ENCODE results near the gene MYO18A.
"Not testable (repeated sequence)": the region's sequence is repeated elsewhere in the genome, so short reads cannot be mapped to it uniquely, and the experiment has no call there.

Gene MYO18A, protein sequence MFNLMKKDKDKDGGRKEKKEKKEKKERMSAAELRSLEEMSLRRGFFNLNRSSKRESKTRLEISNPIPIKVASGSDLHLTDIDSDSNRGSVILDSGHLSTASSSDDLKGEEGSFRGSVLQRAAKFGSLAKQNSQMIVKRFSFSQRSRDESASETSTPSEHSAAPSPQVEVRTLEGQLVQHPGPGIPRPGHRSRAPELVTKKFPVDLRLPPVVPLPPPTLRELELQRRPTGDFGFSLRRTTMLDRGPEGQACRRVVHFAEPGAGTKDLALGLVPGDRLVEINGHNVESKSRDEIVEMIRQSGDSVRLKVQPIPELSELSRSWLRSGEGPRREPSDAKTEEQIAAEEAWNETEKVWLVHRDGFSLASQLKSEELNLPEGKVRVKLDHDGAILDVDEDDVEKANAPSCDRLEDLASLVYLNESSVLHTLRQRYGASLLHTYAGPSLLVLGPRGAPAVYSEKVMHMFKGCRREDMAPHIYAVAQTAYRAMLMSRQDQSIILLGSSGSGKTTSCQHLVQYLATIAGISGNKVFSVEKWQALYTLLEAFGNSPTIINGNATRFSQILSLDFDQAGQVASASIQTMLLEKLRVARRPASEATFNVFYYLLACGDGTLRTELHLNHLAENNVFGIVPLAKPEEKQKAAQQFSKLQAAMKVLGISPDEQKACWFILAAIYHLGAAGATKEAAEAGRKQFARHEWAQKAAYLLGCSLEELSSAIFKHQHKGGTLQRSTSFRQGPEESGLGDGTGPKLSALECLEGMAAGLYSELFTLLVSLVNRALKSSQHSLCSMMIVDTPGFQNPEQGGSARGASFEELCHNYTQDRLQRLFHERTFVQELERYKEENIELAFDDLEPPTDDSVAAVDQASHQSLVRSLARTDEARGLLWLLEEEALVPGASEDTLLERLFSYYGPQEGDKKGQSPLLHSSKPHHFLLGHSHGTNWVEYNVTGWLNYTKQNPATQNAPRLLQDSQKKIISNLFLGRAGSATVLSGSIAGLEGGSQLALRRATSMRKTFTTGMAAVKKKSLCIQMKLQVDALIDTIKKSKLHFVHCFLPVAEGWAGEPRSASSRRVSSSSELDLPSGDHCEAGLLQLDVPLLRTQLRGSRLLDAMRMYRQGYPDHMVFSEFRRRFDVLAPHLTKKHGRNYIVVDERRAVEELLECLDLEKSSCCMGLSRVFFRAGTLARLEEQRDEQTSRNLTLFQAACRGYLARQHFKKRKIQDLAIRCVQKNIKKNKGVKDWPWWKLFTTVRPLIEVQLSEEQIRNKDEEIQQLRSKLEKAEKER (N-terminal part only)

DNA sequence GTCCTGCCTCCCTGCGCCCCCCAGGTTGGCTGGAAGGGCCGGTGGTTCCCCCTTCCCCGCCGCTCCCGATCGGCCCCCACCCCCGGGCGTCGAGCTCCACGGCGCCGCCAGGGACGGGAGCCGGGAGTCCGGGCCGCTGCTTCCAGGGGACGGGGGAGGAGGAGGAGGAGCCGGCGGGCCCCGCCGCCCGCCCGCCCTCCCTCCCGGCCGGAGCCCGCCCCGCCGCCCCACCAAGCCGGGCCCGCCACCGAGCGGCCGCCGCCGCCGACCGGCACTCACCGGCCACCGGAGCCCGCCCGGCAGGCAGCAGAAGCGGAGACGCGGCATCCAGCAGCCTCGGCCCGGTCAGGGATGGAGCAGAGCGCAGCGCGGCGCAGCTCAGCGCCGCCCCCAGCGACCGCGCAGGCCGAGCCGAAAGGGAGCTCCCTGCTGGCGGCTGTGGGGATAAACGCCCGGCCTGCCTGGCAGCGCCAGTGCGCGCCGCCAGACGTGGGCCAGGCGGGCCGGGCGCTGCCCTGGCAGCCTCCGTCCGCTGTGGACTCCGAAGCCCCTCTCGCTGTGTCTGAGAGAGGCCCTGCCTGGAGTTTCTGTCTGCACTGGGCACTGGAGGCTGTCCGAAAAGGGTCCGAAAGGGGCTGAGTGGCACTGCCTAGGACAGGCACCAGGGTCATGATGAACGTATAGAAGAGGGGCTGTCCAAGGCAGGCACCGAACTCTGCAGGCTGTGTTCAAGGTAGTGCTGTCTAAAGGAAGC lies at the start of gene MYO18A:
TSS of gene MYO18A (minus strand) at position 365 of the 754 bp plus-strand sequence. CDS start 13,458 bp downstream, outside the sequence.
- peak; percentile 70 for DNase-seq (ENCODE audit: low read depth)

DNA sequence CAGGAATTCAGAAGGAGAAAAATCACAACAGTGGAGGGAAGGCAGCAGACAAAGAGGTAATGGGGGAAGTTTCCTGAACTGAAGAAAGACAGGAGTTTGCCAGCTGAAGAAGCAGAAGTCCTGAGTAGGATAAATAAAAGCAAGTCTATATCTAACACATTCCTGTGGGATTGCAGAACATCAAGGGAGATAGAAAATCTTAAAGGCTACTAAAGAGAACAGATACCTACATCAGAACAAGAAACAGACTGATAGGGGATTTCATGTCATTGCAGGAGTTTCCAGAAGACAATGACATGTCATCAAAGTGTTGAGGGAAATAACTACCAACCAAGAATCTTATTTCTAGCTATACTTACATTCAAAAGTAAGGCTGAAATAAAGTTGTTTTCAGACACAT lies 45.2 kb upstream of the MYO18A start:
- DNase-seq (ENCODE audit: low read depth), result no peak

DNA sequence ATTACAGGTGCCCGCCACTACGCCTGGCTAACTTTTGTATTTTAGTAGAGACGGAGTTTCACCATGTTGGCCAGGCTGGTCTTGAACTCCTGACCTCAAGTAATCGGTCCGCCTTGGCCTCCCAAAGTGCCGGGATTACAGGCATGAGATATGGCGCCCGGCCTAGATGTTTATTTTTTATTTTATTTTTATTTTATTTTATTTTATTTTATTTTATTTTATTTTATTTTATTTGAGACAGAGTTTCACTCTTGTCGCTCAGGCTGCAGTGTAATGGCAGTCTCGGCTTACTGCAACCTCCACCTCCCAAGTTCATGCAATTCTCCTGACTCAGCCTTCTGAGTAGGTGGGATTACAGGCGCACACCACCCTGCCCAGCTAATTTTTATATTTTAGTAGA lies 41.1 kb upstream of the MYO18A start:
- not testable (repeated sequence) for DNase-seq (ENCODE audit: low read depth)

DNA sequence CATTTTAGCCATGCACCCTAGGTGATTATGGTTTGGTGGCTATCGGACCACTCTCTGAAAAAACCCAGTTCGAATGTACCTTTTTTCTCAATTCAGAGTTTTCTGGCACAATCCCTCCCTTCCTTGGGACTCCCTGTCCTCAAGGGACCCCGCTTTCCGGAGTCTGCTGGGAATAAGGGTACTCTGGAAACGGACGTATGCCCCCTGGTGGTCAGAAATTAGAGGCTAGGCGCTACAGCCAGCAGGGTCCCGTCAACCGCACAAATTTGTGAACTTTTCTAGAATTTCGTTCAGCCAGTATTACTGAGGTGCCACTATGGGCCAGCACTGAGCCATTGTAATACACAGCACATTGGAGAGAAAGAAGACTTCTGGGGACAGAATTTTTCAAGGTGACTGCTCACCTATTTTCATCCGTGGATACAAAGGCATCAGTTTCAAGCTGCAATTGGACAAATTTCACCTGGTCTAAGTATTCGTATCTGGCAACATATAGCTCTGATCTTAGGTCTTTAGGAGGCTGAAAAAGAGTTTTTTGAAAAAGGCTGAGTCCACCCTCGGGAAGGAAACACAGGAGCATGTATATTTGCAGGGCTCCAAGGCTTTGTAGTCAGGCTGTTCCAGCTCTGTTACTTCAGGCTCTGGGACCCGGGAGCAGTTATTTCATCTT lies 39.3 kb upstream of the MYO18A start:
- peak; percentile 48 for DNase-seq (ENCODE audit: low read depth)

DNA sequence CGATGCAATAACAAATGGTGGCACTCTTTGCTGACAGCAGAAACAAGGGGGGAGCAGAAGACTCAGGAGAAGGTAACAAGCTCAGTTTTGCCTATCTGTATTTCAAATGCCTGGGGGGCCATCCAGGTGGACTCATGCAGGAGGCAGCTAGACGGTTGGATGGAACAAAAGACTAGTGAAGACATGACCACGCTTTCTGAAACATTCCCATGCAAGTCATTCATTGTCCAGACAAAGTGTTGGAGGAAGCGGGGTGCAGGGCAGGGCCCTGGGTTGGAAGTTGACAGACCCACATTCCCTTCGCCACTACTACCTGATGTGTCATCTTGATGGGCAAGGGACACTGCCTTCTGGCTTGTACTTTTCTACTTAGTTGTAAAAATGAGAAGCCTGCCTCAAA lies 36.7 kb upstream of the MYO18A start:
- no peak for DNase-seq (ENCODE audit: low read depth)

DNA sequence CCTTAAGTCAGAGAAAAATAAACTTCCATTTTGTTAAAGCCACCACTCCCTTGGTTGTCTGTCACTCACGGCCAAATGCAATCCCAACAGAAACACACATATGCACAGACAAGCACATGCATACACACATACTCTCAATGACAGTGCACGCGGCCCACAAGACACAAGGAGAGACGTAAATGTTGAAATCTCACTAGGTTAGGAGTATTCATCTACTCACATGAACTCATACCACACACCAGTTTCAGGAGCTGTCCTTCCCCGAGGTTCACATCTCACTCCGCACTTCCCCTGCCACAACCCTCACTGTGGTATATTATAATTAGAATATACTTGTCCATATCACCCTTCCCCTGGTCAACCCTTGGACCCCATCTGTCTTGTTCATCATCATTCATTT lies 36.0 kb upstream of the MYO18A start:
- no peak for DNase-seq (ENCODE audit: low read depth)

DNA sequence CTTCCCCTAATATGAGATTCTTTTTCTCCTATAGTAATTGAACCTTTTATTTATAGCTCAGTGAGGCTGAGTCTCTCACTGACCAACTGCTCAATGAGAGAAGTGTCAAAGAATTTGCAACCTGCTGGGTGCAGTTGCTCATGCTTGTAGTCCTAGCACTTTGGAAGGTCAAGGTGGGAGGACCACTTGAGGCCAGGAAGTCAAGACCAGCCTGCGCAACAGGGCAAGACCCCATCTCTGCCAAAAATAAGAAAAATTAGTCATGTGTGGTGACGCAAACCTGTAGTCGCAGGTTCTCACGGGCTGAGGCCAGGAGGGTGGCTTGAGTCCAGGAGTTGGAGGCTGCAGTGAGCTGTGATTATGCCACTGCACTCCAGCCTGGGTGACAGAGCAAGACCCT lies 35.5 kb upstream of the MYO18A start:
- DNase-seq (ENCODE audit: low read depth), result no peak

DNA sequence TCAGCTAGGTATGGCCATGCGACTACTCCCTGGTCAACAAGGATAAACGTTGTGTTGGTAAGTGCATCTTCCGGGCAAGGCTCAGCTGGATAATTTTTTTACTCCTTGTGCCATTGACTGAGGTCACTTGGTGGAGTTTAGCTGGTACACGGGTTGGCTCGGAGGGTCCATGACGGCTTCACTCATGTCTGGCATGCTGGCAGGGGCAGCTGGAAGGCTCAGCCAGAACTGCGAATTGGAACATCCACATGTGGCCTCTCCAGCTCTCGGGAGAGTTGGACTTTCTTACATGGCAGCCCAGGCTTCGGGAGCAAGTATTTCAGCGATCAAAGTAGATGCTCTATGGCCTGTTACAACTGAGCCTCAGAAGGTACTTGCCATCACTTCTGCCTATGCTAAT lies 35.0 kb upstream of the MYO18A start:
- DNase-seq (ENCODE audit: low read depth), result no peak

DNA sequence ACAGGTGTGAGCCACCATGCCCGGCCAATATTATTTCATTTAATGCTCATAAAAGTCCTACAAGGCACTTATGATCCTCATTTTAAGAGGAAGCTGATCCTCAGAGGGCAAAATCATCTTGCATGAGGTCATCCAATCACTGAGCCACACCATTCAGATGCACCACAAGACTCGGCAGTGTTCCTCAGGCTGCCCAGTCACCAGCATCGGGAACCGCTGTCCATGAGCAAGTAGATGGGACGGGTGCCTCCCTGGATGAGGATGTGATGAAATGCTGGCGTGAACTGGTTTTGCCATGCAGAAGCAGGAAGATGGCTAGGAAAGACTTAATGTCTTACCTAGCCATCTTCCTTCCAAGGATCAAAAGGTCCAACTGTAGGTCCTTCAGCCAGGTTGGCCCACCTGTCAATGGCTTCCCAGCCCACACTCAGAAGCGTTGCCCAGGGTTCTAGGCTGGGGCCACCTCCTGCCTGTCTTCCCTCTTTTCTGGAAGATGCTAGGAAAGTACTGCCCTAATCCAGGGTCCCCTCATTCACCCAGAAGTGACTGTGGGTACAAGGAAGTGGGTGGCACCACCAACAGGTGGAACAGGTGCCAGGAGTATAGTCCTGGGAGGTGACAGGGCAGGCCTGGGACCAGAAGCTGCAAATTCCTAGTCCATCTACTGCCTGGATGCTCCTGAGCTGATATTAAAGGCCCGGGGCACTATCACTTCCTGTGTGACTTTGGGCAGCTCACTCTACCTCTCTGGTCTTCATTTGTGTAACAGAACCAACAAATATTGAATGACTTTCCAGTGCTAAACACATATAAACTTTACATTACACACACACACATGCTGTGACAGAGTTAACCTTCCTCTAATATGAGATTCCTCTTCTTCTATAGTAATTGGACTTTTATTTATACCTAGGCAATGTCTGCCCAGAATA lies 34.3 kb upstream of the MYO18A start:
- DNase-seq (ENCODE audit: low read depth), result no peak

DNA sequence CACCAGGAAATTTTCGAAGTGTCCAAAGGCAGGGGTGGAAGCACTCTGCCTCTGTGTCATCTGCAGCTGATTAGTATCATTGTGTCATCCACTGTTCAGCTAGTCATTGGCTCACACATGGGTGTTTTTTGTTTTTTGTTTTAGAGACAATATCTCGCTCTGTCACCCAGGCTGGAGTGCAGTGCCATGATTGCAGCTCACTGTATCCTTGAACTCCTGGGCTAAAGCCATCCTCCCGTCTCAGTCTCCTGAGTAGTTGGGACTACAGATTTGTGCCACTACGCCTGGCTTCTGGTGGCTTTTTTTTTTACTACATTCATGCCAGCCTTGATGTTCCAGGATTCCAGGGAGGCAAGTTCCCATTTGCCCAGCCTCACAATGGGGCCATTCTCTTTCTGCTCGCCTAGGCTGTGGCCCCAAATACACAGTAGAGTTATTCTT lies 32.5 kb upstream of the MYO18A start:
- no peak for DNase-seq (ENCODE audit: low read depth)

DNA sequence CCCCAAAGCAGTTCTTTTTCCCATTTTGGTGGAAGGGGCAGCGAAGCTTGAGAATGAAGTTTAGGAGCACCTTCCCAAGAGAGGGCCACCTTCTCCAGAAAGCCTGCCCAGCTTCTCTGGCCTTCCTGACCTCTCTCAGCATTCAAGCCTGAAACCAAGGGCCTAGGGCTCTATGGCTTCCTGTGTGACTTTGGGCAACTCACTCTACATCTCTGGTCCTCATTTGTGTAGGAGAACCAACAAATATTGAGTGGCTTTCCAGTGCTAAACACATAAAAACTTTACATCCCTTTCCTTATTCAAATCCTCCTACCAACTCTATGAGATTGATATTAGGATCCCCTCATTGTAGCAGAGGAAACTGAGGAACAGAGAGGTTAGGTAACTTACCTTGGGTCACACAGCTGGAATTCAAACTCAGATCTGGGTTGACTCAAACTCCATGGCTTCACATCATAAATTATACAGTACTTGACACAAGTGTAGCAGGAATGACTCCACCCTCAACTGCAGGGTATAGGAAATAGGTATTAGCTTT lies 32.0 kb upstream of the MYO18A start:
- no peak for DNase-seq (ENCODE audit: low read depth)

DNA sequence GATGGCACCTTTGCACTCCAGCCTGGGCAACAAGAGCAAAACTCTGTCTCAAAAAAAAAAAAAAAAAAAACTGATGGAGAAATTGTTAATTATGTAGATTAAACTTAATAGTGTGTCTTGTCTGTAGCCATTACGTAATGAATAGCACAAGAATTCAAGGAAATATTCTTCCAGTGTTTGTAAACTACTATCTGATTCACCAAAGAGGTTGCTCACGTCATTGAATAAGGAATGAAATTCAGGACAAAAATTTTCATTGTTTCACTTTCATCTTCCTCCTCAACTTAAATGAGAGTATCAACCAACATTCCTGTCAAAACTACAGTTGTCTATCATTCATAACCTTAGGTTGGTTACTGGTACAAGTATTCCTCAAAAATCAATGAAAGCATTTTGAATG lies 30.7 kb upstream of the MYO18A start:
- no peak for DNase-seq (ENCODE audit: low read depth)

DNA sequence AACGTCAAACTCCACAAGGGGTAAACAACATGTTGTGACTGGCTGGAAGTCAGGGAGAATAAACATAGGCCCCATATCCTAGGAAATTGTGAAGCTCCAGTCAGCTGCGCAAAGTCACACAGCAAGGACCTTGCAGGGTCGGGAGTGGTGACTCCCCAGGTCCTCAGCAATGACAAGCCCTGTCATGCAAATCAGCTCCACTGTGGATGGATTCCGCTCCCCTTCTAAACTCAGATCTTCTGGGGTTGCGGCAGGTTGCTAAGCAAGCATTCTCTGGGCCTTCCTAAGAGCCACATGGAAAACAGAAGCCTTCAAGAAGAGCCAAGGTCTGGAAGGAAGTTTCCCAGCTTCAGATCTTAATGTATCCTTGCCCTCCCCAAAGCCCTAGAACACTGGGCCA lies 28.9 kb upstream of the MYO18A start:
- DNase-seq (ENCODE audit: low read depth), result no peak

DNA sequence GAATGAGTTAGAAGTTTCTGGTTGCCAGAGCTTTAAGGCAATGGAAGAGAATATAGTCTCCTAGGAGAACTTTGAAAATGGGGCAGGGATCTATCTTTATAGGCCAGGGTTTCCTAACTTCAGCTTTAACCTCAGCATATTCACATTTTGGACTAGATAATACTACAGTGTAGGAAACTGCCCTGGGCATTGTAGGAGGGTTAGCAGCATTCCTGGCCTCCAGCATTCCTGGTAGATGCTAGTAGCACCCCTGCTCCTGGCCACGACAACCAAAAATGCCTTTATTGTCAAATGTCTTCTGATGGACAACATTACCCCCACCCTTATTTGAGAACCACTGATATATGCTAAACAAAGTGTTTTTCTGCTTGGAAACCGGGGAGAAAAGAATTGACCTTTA lies 27.8 kb upstream of the MYO18A start:
- no peak for DNase-seq (ENCODE audit: low read depth)

DNA sequence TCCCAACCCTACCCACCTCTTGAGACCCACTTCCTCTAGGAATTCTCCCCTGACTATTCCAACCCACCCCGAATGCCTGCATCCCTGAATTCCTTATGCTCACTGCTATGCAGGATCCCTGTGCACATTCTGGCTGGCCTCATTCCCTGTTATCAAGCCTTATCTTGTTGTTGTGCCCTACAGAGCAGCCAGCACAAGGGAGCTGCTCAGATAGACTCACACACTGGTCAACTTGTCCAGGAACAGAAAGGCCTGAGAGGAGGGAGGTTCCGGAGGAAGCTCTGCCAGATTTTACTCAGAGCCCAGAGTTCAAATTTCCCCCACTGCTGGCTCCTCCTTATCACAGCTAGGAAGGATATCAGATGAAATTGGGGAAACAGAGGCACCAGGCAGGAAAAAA lies 24.8 kb upstream of the MYO18A start:
- DNase-seq (ENCODE audit: low read depth), result no peak

DNA sequence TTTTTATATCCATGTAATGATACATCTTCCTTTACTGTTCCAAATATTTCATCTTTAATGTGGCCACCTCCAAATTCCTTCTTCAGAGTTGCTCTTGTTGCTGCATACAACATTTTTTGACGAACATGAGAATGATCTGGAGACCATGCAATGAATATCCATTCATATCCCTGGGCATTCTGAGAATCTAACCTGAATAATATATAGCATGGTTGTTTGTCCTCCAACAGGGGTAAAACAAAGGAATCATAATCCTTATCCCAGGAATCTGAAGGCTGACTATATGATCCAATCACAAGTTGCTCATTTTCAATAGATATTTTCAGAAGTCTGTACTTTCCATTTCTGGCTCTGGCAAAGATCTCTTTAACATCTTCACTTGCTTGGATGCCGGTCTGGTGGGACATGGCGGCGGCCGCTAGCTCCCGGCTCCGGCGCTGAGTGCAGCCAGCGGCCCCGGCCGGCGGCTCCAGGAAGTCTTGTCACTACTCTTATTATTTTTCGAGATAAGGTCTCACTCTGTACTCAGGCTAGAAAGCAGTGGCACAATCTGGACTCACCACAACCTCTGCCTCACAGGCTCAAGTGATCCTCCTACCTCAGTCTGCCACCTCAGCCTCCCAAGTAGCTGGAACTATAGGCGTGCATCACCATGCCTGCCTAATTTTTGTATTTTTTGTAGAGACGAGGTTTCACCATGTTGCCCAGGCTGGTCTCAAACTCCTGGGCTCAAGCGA lies 24.0 kb upstream of the MYO18A start:
- DNase-seq (ENCODE audit: low read depth), result not testable (repeated sequence)

DNA sequence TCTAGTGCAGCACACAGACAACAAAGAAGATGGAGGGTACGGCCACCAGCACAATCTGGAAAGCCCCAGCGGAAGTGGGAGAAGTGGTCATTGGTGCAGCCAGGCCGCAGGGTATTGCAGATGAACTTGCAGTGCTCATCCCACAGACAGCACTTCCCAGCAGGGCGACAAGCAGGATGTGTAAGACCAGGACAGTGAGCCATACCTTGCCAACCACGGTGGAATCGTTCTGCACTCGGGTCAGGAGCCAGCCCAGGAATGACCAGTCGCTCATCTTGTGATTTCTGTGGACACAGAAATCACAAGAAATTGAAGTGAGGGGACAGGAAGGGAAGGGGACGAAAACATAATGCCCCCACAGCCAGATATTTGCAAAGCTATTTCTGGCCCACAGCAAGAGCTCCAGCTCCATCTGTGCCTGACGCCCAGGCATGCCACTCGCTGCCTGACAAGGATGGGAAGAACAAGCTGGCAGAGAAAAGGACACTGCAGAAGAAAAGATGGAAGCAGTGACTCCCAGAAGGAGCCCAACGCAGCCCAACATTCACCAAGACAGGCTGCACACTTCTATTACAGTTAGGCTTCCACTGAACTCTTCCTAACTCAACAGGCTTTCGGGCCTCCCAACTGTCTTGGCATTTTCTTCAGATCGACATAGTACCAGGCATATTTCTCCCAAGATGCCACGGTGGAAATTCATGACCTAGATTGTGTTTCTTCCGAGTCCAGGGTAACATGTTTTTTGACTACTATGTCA lies 17.5 kb upstream of the MYO18A start:
- no peak for DNase-seq (ENCODE audit: low read depth)

All from activated T-helper 1 cell treated with Interleukin-2 at 50 U/mL for 16 hours (primary cell).